Measurements from ENCODE around the gene VDAC1. TPM values are rescaled to one million over a fixed set of nuclear protein-coding genes. Genes with fewer than 3 reads are reported as not detected.

VDAC1 gene
- total and polyA plus RNA-seq, 2 donors (not counting 1 experiment from before 2014, with no cell fraction given), result 27.8 to 60.7 TPM

DNA sequence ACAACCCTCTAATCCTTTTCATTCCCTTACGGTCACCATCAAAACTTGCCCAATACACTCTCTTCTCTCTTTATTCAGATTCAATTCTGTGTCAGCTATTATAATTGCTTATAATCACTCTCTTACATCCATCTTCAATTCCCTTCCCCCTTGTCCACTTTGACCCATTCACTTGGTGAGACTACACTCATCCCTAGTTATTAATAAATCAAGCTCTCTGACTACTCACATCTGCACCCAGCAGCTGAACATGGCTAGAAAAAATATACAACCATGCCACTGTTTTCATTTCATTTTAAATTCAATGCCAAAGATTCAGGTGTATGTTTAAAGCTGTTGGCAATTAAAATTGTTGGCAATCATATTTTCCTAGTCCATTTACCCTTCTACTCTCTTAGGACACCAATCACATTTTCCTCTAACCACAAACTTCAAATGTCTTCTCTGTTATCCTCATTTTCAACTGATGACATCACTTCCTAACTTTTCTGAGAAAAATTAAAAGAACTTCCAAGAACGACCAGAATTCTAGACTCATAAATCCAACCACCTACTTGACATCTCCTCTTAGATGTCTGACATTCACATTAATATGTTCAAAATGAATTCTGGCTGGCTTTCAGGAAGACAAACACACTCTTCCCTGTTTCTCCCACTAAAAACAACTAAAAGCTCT, 41.8 kb downstream of the VDAC1 start:
- ATAC-seq (ENCODE audit: low read depth), result no peak
- no peaks in the 10 kb centered on the region for H4K20me1 ChIP-seq (ENCODE audit: control insufficient read depth, insufficient read depth, low read length, poor library complexity, severe bottlenecking)
- H3K4me3 ChIP-seq (ENCODE audit: control extremely low read depth in 1 of 5, extremely low read depth in 1 of 5, insufficient read depth in 1 of 5, low read depth in 2 of 5, low read length in 4 of 5), result no peak overlapping the region
- ChIA-PET CTCF (interaction anchor here (1.1 to 1.6 kb wide), 4 partner anchors 17 to 410 kb away, joined by 4 to 5 read pairs (median 4); no protein-coding TSS in a partner anchor), POLR2A (interaction anchor here (0.7 kb wide), 1 partner anchor 53 kb away, joined by 3 read pairs; no protein-coding TSS in a partner anchor)
- intact Hi-C loops (cut with micrococcal nuclease), result loop anchor here (10.0 kb wide), 1 partner anchor 938 kb away; the partner anchor contains the start of gene ZCCHC10
- DNase-seq, result no peak
- no peak overlapping the region for H3K9ac ChIP-seq (ENCODE audit: low read length)
- peaks cover 0 to 9% (median 0%) of the 10 kb centered on the region in 3 donors for H3K9me3 ChIP-seq (ENCODE audit: control extremely low read depth in 1 of 3, control insufficient read depth in 2 of 3, insufficient read depth in 1 of 3, low read length in 2 of 3)
- H3K27me3 ChIP-seq (replicated peaks in 1 of 4; ENCODE audit: control extremely low read depth in 1 of 4, control insufficient read depth in 3 of 4, insufficient read depth in 4 of 4, low read length in 3 of 4), result no peaks in the 10 kb centered on the region
- Mint-ChIP-seq H3K4me1 (peaks cover 62% of the 10 kb centered on the region), H3K9me3 (ENCODE audit: insufficient read depth) (no peaks in the 10 kb centered on the region), H3K27me3 (no peaks in the 10 kb centered on the region), H3K4me3 (no peak overlapping the region), H3K27ac (peak overlapping the region; percentile 51)
- peaks cover 17 to 23% of the 10 kb centered on the region in 2 donors for H3K4me1 ChIP-seq (ENCODE audit: control insufficient read depth in 2 of 2, insufficient read depth in 2 of 2, low read length in 2 of 2)
- peak overlapping the region in 1 of 2 donors; percentile 61 for H3K27ac ChIP-seq (ENCODE audit: low read length in 2 of 2)
- H3K79me2 ChIP-seq (ENCODE audit: control insufficient read depth, insufficient read depth, low read length), result peaks cover 67% of the 10 kb centered on the region
- peaks cover 9 to 12% of the 10 kb centered on the region in 2 experiments for H3K36me3 ChIP-seq (replicated peaks in 1 of 2; ENCODE audit: control extremely low read depth in 1 of 2, control insufficient read depth in 1 of 2, extremely low read depth in 1 of 2, insufficient read depth in 2 of 2, low read length in 1 of 2)
- H3K4me2 ChIP-seq (replicated peaks; ENCODE audit: low read depth, low read length, poor library complexity, severe bottlenecking), result no peak overlapping the region
- no peak overlapping the region for H2AFZ ChIP-seq (ENCODE audit: insufficient read depth, low read depth, low read length, poor library complexity, severe bottlenecking)
- WGBS (ENCODE audit: insufficient coverage), result 56% methylated on average over 2 of the region's 2 CpGs
- TF ChIP-seq CTCF (IDR thresholded peaks at IDR 0.05), result no peak
- no peak for TF ChIP-seq EZH2 (IDR thresholded peaks at IDR 0.05; ENCODE audit: borderline replicate concordance, insufficient read depth, low read depth, low read length, poor library complexity, severe bottlenecking)

DNA sequence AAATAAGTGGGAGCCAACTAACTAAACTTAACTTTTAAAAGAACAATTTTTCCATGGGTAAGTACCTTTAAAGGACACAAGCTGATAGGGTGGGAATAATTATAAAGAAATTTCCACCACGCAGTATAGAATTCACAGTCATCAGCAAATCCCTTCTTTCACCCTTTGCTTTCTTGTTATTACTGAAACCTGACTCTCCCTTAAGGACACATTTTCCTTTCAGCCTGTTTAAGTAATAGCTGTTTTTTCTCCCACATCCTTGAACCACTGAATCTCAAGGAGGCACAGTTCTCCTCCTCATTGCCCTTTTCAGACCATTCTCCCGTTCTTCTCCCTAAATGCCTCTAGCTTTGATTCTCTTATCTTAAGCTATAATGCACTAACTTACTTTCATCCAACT, 42.6 kb downstream of the VDAC1 start:
- Histone ChIP-seq H3K27ac (ENCODE audit: low read length in 2 of 2) (peak overlapping the region in 1 of 2 donors; percentile 61), H3K9ac (ENCODE audit: low read length) (no peak overlapping the region), H3K4me1 (ENCODE audit: control insufficient read depth in 2 of 2, insufficient read depth in 2 of 2, low read length in 2 of 2) (peaks cover 18 to 23% of the 10 kb centered on the region in 2 donors), H3K4me2 (replicated peaks; ENCODE audit: low read depth, low read length, poor library complexity, severe bottlenecking) (no peak overlapping the region), H3K4me3 (ENCODE audit: control extremely low read depth in 1 of 5, extremely low read depth in 1 of 5, insufficient read depth in 1 of 5, low read depth in 2 of 5, low read length in 4 of 5) (no peak overlapping the region), H3K36me3 (replicated peaks in 1 of 2; ENCODE audit: control extremely low read depth in 1 of 2, control insufficient read depth in 1 of 2, extremely low read depth in 1 of 2, insufficient read depth in 2 of 2, low read length in 1 of 2) (peaks cover 9 to 15% of the 10 kb centered on the region in 2 experiments), H3K79me2 (ENCODE audit: control insufficient read depth, insufficient read depth, low read length) (peaks cover 59% of the 10 kb centered on the region), H4K20me1 (ENCODE audit: control insufficient read depth, insufficient read depth, low read length, poor library complexity, severe bottlenecking) (no peaks in the 10 kb centered on the region), H3K9me3 (ENCODE audit: control extremely low read depth in 1 of 3, control insufficient read depth in 2 of 3, insufficient read depth in 1 of 3, low read length in 2 of 3) (peaks cover 0 to 9% (median 0%) of the 10 kb centered on the region in 3 donors), H3K27me3 (replicated peaks in 1 of 4; ENCODE audit: control extremely low read depth in 1 of 4, control insufficient read depth in 3 of 4, insufficient read depth in 4 of 4, low read length in 3 of 4) (no peaks in the 10 kb centered on the region), H2AFZ (ENCODE audit: insufficient read depth, low read depth, low read length, poor library complexity, severe bottlenecking) (no peak overlapping the region)
- no peaks in the 10 kb centered on the region for H3K27me3 Mint-ChIP-seq
- ChIA-PET POLR2A (interaction anchor here (0.6 kb wide), 1 partner anchor 12 kb away, joined by 3 read pairs; no protein-coding TSS in a partner anchor), CTCF (interaction anchor here (1.1 to 1.6 kb wide), 3 partner anchors 18 to 409 kb away, joined by 4 to 5 read pairs (median 4); no protein-coding TSS in a partner anchor)
- no peak overlapping the region for H3K4me3 Mint-ChIP-seq
- no peak for DNase-seq
- 100% methylated on average over 2 of the region's 2 CpGs for WGBS (ENCODE audit: insufficient coverage)
- peak overlapping the region; percentile 51 for H3K27ac Mint-ChIP-seq
- intact Hi-C loops (cut with micrococcal nuclease), result loop anchor here (10.0 kb wide), 1 partner anchor 937 kb away; the partner anchor contains the start of gene ZCCHC10
- no peak for TF ChIP-seq CTCF (IDR thresholded peaks at IDR 0.05)
- TF ChIP-seq EZH2 (IDR thresholded peaks at IDR 0.05; ENCODE audit: borderline replicate concordance, insufficient read depth, low read depth, low read length, poor library complexity, severe bottlenecking), result no peak
- H3K4me1 Mint-ChIP-seq, result peaks cover 62% of the 10 kb centered on the region
- H3K9me3 Mint-ChIP-seq (ENCODE audit: insufficient read depth), result no peaks in the 10 kb centered on the region
- no peak for ATAC-seq (ENCODE audit: low read depth)
